K562 (cell line): ENCODE results near the gene CEP95. TPM values are rescaled to one million over a fixed set of nuclear protein-coding genes. Genes with fewer than 3 reads are reported as not detected.

Experiments used
- ATAC-seq: fragments of 200-7000 bp; cut with Tn5 transposase; 3 replicates; pipeline ENCODE4 v1.9.1; 2020; ENCODE audit warnings: moderate library complexity
- BruUV-seq: library from RNA; stranded (reverse); fragments of 400-500 nt; replicated peaks from 2 replicates; lab custom pipeline; 2021; lab: Mats Ljungman, UMichigan
- CTCF ChIA-PET: fragments of 300-600 bp; formaldehyde crosslinking; extraction: SDS; loops from one replicate; lab custom pipeline; 2021; ENCODE audit warnings: low intra/inter-chr PET ratio; lab: Yijun Ruan, JAX
- POLR2A ChIA-PET: fragments of 300-600, 350-650 bp; sonication (Branson Sonifier 250); formaldehyde crosslinking; extraction: SDS; loops from one replicate; lab custom pipeline; 2021; ENCODE audit warnings: antibody characterized with exemption, inconsistent platforms; lab: Yijun Ruan, JAX
- DNase-seq, 4 experiments: peaks; one replicate each; pipeline versions ENCODE4 v3.0.0 to v3.0.0-alpha.2; 2011 to 2018; ENCODE audit warnings: low spot score in 3 of 4, mixed read lengths in 3 of 4; ENCODE audit errors: extremely low read depth in 1 of 4
- FAIRE-seq: peaks from 2 replicates; lab custom pipeline; 2011; peaks lifted over from hg19 to GRCh38; lab: Jason Lieb, UNC
- H2AFZ ChIP-seq: 2 replicates; pipeline ENCODE4 v1.6.0; 2011; ENCODE audit warnings: low read depth, low read length, control low read depth, inconsistent platforms
- H3K27ac ChIP-seq: fragments of 200-600 bp; 3 replicates; pipeline ENCODE4 v1.8.0; 2011; ENCODE audit warnings: low read depth, mild to moderate bottlenecking, control low read depth, inconsistent platforms, low read length, moderate library complexity, mixed read lengths; ENCODE audit errors: extremely low read depth
- H3K27me3 ChIP-seq, 2 experiments: fragments of 300-600 bp in 1 of 2; 2 replicates in 1 of 2; 3 replicates in 1 of 2; pipeline versions ENCODE4 v1.6.0 to v1.8.0; 2011; ENCODE audit warnings: inconsistent platforms in 2 of 2, low read length in 2 of 2, mild to moderate bottlenecking in 1 of 2, mixed read lengths in 1 of 2, moderate library complexity in 1 of 2; ENCODE audit not compliant: control insufficient read depth in 2 of 2, insufficient read depth in 2 of 2
- H3K36me3 ChIP-seq: fragments of 300-600 bp; 3 replicates; pipeline ENCODE4 v1.8.0; 2011; ENCODE audit warnings: mild to moderate bottlenecking, low read length, inconsistent platforms; ENCODE audit not compliant: control insufficient read depth, insufficient read depth
- H3K4me1 ChIP-seq, 2 experiments: fragments of 200-600 bp in 1 of 2; replicated peaks in 1 of 2; 2 replicates in 1 of 2; 3 replicates in 1 of 2; pipeline versions ENCODE4 v1.5.1 to v1.8.0; 2011; ENCODE audit warnings: inconsistent platforms in 2 of 2, low read length in 2 of 2, mild to moderate bottlenecking in 1 of 2, mixed read lengths in 1 of 2, moderate library complexity in 1 of 2; ENCODE audit not compliant: control insufficient read depth in 2 of 2, insufficient read depth in 2 of 2
- H3K4me2 ChIP-seq: 2 replicates; pipeline ENCODE4 v1.6.1; 2011; ENCODE audit warnings: low read length, control low read depth, inconsistent platforms, mixed read lengths; ENCODE audit not compliant: insufficient read depth
- H3K4me3 ChIP-seq: fragments of 200-600 bp; sonication (generic), shearing (Covaris generic); 2 replicates; pipeline ENCODE4 v1.5.1; 2016; ENCODE audit warnings: control low read depth, inconsistent platforms
- H3K79me2 ChIP-seq: fragments of 200-600 bp; 3 replicates; pipeline ENCODE4 v1.8.0; 2011; ENCODE audit warnings: low read length, inconsistent platforms; ENCODE audit not compliant: control insufficient read depth, insufficient read depth
- H3K9ac ChIP-seq, 2 experiments: 2 replicates each; pipeline versions ENCODE4 v1.6.0 to v1.6.1; 2011; ENCODE audit warnings: low read depth in 2 of 2, low read length in 2 of 2, control low read depth in 1 of 2, inconsistent platforms in 1 of 2, mild to moderate bottlenecking in 1 of 2, mixed read lengths in 1 of 2; ENCODE audit not compliant: insufficient read depth in 1 of 2
- H3K9me1 ChIP-seq: one replicate; pipeline ENCODE4 v1.6.0; 2011; ENCODE audit warnings: inconsistent platforms, mild to moderate bottlenecking, low read length, moderate library complexity; ENCODE audit not compliant: control insufficient read depth, insufficient read depth
- H3K9me3 ChIP-seq: replicated peaks from 2 replicates; pipeline ENCODE4 v1.5.1; 2011; ENCODE audit warnings: low read depth, low read length, inconsistent platforms; ENCODE audit not compliant: control insufficient read depth, insufficient read depth
- H4K20me1 ChIP-seq: replicated peaks from 2 replicates; pipeline ENCODE4 v1.6.1; 2011; ENCODE audit warnings: low read length, inconsistent platforms, mixed read lengths; ENCODE audit not compliant: control insufficient read depth, insufficient read depth
- FOXK2 ChIP-seq, 2 experiments: fragments of 450-650 bp; IDR thresholded peaks in 1 of 2; conservative IDR thresholded peaks in 1 of 2; 2 replicates each; pipeline ENCODE4 v1.6.1; 2016; ENCODE audit warnings: low read depth in 2 of 2, mild to moderate bottlenecking in 1 of 2
- GATAD2A ChIP-seq: fragments of 450-650 bp; IDR thresholded peaks from 2 replicates; pipeline ENCODE4 v1.6.1; 2017
- HDGF ChIP-seq: fragments of 450-650 bp; IDR thresholded peaks from 2 replicates; pipeline ENCODE4 v1.6.1; 2016
- MCM3 ChIP-seq: fragments of 450-650 bp; IDR thresholded peaks from 2 replicates; pipeline ENCODE4 v1.6.1; 2016
- NBN ChIP-seq: fragments of 450-650 bp; IDR thresholded peaks from 2 replicates; pipeline ENCODE4 v1.6.1; 2016; ENCODE audit warnings: low read depth, mild to moderate bottlenecking
- PKNOX1 ChIP-seq: fragments of 450-650 bp; IDR thresholded peaks from 2 replicates; pipeline ENCODE4 v1.6.1; 2016
- PRPF4 ChIP-seq: fragments of 200-400 bp; formaldehyde crosslinking; IDR thresholded peaks from one replicate; pipeline ENCODE4 v1.6.1; 2017; ENCODE audit warnings: low read length, low read depth, mild to moderate bottlenecking; ENCODE audit not compliant: insufficient read depth, poor library complexity, severe bottlenecking
- SRSF7 ChIP-seq: fragments of 200-400 bp; formaldehyde crosslinking; optimal IDR thresholded peaks from 2 replicates; pipeline ENCODE3; 2017; ENCODE audit warnings: mild to moderate bottlenecking, low read depth, low read length
- STAT5A ChIP-seq: IDR thresholded peaks from 2 replicates; pipeline ENCODE4 v1.6.1; 2012; ENCODE audit warnings: low read length, inconsistent platforms, borderline replicate concordance
- TCF7 ChIP-seq: sonication (generic); IDR thresholded peaks from 2 replicates; pipeline ENCODE4 v1.6.1; 2016; ENCODE audit warnings: antibody characterized with exemption, borderline replicate concordance
- WHSC1 ChIP-seq: IDR thresholded peaks from one replicate; pipeline ENCODE4 v1.6.1; 2012; ENCODE audit warnings: low read length, control low read depth, inconsistent platforms
- ZNF23 ChIP-seq: fragments of 250-450 bp; sonication (Bioruptor Pico); IDR thresholded peaks from 2 replicates; pipeline ENCODE4 v1.4.0; 2020; ENCODE audit warnings: mild to moderate bottlenecking
- ZNF449 ChIP-seq: fragments of 250-450 bp; sonication (Bioruptor Pico); IDR thresholded peaks from 2 replicates; pipeline ENCODE4 v1.8.0; 2022; ENCODE audit warnings: moderate library complexity, mild to moderate bottlenecking, inconsistent platforms
- ZNF655 ChIP-seq: fragments of 250-450 bp; sonication (Bioruptor Pico); IDR thresholded peaks from 2 replicates; pipeline ENCODE4 v1.5.0; 2021
- WGBS: fragments of 100-300 bp; shearing (Covaris generic); methylation state at CpG from one replicate; pipeline ENCODE4 v1.1.6; 2016; ENCODE audit warnings: low coverage, mixed read lengths; ENCODE audit not compliant: insufficient coverage; ENCODE audit errors: missing lambda C conversion rate; 5-methylcytosine and 5-hydroxymethylcytosine counted together
- in situ Hi-C: fragments of 300-500 bp; cut with MboI; formaldehyde crosslinking; loops from 4 replicates; pipeline ENCODE4 v1.15.0; 2018; ENCODE audit warnings: inconsistent platforms, mixed read lengths
- intact Hi-C: fragments of 100-400 bp; cut with micrococcal nuclease; formaldehyde crosslinking; loops from 2 replicates; pipeline ENCODE4 v1.14.2; 2022
- polyA plus RNA-seq, 8 experiments: library from polyadenylated mRNA; depleted of rRNA in 4 of 8; stranded (reverse) in 5 of 8; unstranded in 3 of 8; fragments of >200 nt; fragmentation: Nextera tagmentation in 2 of 8; fragmentation: Illumina TruSeq in 1 of 8; extraction: Ambion mirVana in 2 of 8; extraction: Trizol in 1 of 8; gene quantifications; 2 replicates each; pipeline versions ENCODE4 v1.2.1 to v1.2.3, GENCODE V29; 2011 to 2014; ENCODE audit warnings: inconsistent platforms in 1 of 8, missing spikeins in 1 of 8
- total RNA-seq, 7 experiments: library from RNA; depleted of rRNA in 6 of 7; stranded (reverse); fragments of >200 nt in 6 of 7; fragmentation: Illumina TruSeq in 2 of 7; extraction: Trizol in 2 of 7; gene quantifications; 2 replicates each; pipeline versions ENCODE4 v1.2.1 to v1.2.3, GENCODE V29; 2011 to 2021; ENCODE audit warnings: low replicate concordance in 1 of 7

CEP95 gene
- total and polyA plus RNA-seq, 9 of the 15 experiments (the other 6 are each of a cell fraction or from before 2014, with no cell fraction given) = 26.7 to 80.7 (median 56.9) TPM

GRCh38 chr17:64457156-64457555 lies 49.6 kb upstream of the CEP95 start:
- no peak for ATAC-seq
- FAIRE-seq = no peak
- H3K9ac ChIP-seq = no peak overlapping the region
- no peak overlapping the region for H3K4me2 ChIP-seq
- H3K4me3 ChIP-seq = no peak overlapping the region
- no peaks in the 10 kb centered on the region for H3K4me1 ChIP-seq
- no peak overlapping the region for H3K27ac ChIP-seq
- BruUV-seq = no TSS peak
- H3K79me2 ChIP-seq = no peaks in the 10 kb centered on the region
- DNase-seq = no peak
- no peaks in the 10 kb centered on the region for H3K9me1 ChIP-seq
- POLR2A ChIA-PET = interaction anchor here (0.6 to 1.5 kb wide), 3 partner anchors 10 to 166 kb away, joined by 3 to 8 read pairs (median 4); partner anchors contain the start of gene POLG2
- H3K36me3 ChIP-seq = no peaks in the 10 kb centered on the region
- in situ Hi-C loops (no loop called here), intact Hi-C loops (no loop called here)
- H4K20me1 ChIP-seq = no peaks in the 10 kb centered on the region
- CTCF ChIA-PET = no interaction called here
- TF ChIP-seq GATAD2A = no peak
- no peak for TF ChIP-seq SRSF7
- TF ChIP-seq MCM3 = no peak
- TF ChIP-seq HDGF = no peak
- TF ChIP-seq PRPF4 = no peak
- TF ChIP-seq WHSC1 = no peak
- no peaks in the 10 kb centered on the region for H3K9me3 ChIP-seq
- H2AFZ ChIP-seq = peak overlapping the region; percentile 43; the same call in 1 of the 2 replicates
- 49% methylated on average over 7 of the region's 7 CpGs for WGBS
- no peaks in the 10 kb centered on the region for H3K27me3 ChIP-seq

- BruUV-seq = no TSS peak
- peak; percentile 20; the same call in 2 of the 3 replicates for ATAC-seq
- no peak for TF ChIP-seq PKNOX1
- TF ChIP-seq ZNF449 = no peak
- TF ChIP-seq TCF7 = no peak
- TF ChIP-seq ZNF655 (CRISPR knock-in tag) = no peak
- TF ChIP-seq WHSC1 = no peak
- TF ChIP-seq NBN = no peak
- no peak for TF ChIP-seq FOXK2 (conservative IDR thresholded peaks at IDR 0.05 in 1 of 2, IDR thresholded peaks at IDR 0.05 in 1 of 2; ENCODE audit: low read depth in 2 of 2)
- no peak for TF ChIP-seq STAT5A
- TF ChIP-seq ZNF23 (CRISPR knock-in tag) = no peak
Measured at GRCh38 chr17:64458756-64459155, 48.0 kb upstream of the CEP95 start.

More at GRCh38 chr17:64458756-64459155, 48.0 kb upstream of the CEP95 start:
- H4K20me1 ChIP-seq = no peaks in the 10 kb centered on the region
- no peaks in the 10 kb centered on the region for H3K27me3 ChIP-seq
- in situ Hi-C loops (no loop called here), intact Hi-C loops (no loop called here)
- no peaks in the 10 kb centered on the region for H3K79me2 ChIP-seq
- H3K4me1 ChIP-seq = no peaks in the 10 kb centered on the region
- no peak overlapping the region for H3K4me3 ChIP-seq
- ChIA-PET POLR2A (interaction anchor here (0.6 to 3.4 kb wide), 3 partner anchors 9 to 47 kb away, joined by 3 to 11 read pairs (median 3); partner anchors contain the start of gene MILR1), CTCF (no interaction called here)
- H3K36me3 ChIP-seq = no peaks in the 10 kb centered on the region
- DNase-seq = no peak
- FAIRE-seq = no peak
- H3K4me2 ChIP-seq = no peak overlapping the region
- H2AFZ ChIP-seq = no peak overlapping the region
- no peaks in the 10 kb centered on the region for H3K9me3 ChIP-seq
- H3K9ac ChIP-seq = no peak overlapping the region
- WGBS = 40% methylated on average over 8 of the region's 8 CpGs
- no peak overlapping the region for H3K27ac ChIP-seq
- no peaks in the 10 kb centered on the region for H3K9me1 ChIP-seq
